NCI-H510A (cell line): ENCODE results near the gene GRK5.

Source experiments
- DNase-seq: peaks from one replicate; lab custom pipeline; 2025; lab: John Stamatoyannopoulos, UW

The GRK5 gene

GRCh38 chr10:119364645-119365600 is 157.6 kb downstream of the GRK5 start:
- no peak for DNase-seq

DNA sequence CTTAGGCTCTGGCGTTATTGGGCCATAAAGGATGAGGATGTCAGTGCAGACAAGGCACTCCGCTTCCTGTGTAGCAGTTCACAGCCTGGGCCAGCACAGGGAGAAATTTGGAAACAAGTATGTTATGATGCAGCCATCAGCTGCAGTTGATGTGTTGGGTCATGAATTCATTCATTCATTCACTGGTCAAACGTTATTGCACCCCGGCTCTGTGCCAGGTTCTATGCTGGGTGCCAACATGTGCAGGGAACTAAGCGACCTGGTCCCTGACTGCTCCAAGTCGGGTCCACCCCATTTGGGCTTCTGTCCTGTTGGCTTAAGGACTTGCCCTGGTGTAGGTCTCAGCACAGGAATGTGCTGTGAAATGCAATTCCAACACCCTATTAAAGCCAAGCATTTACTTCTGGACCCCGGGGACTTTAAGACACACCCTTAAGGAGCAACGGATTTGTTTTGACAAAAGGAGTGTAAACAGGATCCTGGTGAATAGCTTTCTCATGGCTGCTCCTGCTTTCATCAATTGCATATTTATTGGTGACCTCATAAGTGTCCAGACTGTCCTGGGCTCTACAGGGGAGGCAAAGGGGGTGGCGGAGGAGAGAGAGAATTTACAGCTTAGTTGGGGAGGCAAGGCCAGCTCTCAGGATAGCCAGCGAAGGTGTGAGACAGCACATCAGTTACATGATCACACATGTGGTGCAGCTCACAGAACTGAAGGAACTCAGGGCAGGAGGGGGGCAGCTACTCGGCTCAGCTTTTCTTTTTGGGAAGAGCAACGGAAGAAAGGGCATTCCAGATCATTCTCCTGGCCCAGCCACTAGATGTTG is 158.6 kb downstream of the GRK5 start:
- DNase-seq = no peak

- DNase-seq = no peak
Observed at GRCh38 chr10:119367841-119368549, 160.6 kb downstream of the GRK5 start.

DNA sequence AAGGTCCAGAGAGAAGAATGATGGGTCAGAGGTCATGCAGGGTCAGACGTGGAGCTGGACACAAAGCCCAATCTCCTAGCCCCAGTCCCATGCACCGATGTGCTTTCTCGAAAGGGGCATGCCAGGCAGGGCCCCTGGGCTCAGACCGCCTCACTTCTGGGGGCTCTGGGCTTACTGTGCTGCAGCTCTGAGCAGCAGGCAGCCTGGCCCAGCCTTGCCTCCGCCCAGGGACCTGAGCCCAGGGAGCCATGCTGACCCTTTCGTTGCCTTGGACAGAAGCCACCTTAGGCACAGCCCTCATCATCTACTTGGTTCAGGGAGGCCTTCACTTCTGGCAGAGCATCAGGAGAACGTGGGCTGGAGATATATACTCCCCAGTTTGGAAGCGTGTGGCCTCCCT is 161.2 kb downstream of the GRK5 start:
- DNase-seq = no peak

GRCh38 chr10:119368991-119369869 is 161.9 kb downstream of the GRK5 start:
- DNase-seq = no peak

GRCh38 chr10:119370111-119370741 is 162.9 kb downstream of the GRK5 start:
- no peak for DNase-seq

DNA sequence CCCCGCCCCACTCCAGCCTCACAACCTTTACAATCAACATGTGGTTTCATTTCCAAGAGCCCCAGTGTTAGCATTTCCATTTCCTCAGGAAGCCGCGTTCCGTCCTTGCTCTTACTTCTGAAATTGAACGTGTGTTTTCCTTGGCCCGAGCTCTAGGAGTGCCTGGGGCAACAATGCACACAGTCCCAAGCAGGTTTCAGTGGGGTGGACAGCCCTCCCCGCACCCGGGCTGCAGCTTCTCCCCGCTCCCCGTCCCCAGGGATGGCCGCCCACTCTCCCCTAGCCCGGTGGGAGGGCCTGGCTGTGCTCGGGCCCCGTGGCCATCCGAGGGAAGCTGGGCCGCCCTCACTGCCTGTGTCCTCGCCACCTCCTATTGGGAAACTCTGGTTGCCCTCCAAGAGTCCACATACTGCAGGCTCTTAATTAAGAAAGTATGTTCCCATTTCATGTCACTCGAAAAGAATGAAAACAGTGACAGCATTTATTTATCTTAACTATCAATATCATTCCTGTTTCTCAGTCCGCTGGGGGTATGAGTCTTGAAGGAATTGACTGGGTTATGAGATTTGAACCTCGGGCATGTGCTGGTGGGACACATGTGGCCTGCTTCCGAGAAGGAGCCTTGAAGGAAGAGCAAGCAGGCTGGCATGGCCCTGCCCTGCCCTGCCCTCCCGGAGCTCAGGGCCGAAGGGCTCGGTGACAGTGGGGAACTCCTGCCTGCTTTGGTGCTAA is 163.8 kb downstream of the GRK5 start:
- DNase-seq = no peak

DNA sequence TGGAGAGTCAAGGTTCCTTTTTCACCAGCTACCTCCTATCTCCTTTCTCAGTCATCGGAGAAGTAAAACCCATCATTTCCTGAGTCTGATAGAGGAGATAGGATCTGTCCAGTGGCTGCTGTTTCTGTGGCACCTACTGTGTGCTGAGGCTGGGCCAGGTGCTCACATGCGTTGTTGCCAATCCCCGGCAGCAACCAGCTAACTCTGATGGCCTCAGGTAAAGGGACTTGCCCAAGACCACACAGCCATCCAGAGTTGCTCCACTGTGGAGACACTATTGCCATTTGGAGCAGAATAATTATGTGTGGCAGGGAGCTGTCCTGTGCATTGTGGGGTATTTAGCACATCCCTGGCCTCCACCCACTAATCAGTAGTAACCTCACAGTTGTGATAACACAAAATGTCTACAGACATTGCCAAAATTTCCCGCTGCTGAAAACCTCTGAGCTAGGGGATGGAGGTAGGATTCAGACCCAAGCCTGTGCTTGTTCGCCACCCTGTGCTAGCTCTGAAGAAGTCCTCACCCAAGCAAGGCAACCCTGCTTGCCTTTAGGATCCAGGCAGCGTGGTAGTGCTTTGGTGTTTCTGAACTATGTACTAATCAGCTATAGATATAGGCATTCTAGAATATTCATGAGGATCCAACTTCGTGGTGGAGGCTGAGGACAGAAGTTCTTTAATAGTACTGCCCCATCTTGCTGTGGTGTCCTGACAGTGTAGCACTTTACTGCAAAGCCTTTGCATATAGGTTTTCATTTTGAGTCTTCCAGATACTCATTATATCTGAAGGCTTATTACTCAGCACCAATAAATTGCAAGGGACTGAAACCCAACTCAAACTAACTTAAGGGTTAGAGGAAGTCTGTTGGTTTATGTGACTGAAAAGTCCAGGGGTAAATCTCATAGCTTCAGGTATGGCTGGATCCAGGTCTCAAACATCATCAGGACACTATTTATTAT is 164.6 kb downstream of the GRK5 start:
- no peak for DNase-seq

DNA sequence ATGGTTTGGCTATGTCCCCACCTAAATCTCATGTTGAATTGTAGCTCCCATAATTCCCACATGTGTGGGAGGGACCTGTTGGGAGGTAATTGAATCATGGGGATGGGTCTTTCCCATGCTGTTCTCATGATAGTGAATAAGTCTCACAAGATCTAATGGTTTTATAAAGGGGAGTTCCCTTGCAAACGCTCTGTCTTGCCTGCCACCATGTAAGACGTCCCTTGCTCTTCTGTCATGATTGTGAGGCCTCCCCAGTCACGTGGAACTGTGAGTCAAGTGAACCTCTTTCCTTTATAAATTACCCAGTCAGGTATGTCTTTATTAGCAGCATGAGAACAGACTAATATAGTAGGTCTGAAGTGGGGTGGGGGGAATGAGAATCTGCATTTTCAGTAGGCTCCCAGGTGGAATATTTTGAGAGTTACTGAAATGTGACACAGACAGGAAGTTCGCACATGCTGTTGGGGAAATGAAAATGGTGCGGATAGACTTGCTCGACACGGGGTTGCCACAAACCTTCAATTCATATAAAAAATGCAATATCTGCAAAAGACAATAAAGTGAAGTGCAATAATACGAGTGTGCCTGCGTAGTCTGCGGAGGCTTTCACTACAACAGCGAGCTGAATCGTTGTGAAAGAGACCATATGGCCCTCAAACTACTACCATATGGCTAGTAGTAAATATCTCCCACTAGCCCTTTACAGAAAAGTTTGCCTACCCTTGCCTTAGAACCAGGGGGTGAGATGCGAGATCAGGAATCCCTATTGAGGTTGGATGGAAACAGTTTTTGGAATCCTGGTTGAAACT is 166.1 kb downstream of the GRK5 start:
- no peak for DNase-seq

- DNase-seq = no peak
Observed at GRCh38 chr10:119374236-119374635, 166.9 kb downstream of the GRK5 start.

DNA sequence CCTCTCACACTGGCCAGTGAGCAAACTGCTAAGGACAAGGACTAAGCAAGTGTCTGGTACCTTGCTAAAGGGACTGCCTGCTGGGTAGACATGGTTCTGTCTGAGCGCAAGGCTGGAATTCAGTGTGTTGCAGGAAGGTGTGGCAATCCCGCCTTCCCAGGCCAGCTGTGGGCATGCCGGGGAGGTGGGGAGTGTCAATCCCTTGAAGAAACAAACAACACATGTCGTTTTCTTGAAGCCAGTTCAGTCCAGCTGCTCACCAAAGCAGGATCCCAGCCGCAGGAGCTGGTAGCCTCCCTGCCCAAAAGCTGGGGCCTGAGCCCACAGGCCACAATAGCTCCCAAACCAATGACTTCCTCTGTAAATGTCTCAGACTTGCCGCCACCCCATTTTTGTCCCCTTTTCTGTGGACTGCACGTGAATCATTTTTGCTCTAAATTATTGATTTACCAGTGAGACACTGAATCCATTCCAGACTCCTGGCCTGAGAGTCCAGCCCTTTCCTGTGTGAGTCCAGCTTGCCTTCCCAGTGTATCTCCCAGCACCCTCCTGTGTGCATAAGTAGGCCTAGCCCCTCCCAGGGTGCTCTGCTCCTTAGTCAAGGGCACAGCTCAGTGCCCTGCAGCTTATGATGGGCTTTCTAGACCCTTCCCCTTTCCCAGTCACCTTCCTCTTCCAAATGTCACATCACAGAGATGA is 168.4 kb downstream of the GRK5 start:
- no peak for DNase-seq

DNA sequence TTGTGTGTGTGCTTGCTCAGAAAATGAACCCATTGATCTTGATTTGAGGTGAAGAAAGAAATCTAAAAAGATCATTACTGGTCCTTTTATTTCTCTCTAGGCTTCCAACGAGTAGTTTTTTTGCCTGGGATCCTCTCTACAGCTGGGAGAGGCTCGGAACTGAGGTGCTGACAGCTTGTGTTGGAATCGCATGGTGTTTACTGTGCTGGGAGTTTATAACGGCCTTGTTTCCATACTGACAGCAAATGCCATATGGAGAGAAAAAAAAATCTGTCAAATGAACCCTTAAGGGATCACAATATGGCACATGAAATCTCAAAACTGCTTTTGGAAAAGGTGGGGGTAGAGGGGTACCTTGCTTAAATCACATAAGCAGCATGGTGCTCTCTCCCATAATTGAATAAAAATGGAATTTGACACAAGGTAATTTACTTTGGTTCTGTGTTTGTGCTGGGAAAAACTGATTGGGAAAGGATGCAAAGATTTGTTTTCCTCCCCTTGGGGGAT is 170.1 kb downstream of the GRK5 start:
- no peak for DNase-seq

DNA sequence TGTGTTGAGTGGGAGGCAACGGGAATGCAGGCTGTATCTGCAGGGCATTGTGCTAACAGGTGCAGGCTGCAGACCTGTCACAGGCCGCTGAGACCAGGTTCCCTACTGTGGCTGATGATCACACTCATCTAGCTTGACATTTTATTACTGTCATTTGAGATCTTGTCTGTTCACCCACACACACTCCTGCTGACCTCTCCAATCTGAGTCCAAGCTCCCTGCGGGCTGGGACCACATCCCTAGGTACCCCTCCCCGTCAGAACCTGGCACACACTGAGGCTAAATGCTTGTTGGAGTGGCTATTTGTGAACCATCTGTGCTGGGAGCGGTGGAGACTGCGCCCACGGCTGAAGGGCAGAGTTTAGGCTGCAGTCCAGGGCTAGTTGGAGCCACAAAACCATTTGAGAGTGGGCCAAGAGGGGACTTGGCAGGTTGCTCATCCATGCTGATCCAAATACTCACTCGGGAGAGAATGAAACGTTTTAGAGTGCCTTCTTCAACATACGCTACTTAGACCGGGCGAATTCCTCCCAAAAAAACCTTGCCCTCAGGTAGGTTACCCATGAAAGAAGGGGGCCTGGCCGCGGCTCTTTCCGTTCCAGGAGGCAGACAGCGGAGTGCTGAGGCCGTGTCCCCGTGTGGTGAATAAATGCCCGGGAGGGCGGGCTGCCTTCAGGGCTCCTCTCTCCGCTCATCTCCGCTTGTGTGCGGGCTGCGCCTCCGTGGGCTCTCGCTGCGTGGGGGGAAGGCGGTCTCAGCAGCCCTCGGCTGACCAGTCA is 170.8 kb downstream of the GRK5 start:
- DNase-seq = peak; percentile 15

GRCh38 chr10:119378737-119379067 is 171.3 kb downstream of the GRK5 start:
- no peak for DNase-seq

GRCh38 chr10:119379466-119380071 is 172.2 kb downstream of the GRK5 start:
- DNase-seq = no peak

DNA sequence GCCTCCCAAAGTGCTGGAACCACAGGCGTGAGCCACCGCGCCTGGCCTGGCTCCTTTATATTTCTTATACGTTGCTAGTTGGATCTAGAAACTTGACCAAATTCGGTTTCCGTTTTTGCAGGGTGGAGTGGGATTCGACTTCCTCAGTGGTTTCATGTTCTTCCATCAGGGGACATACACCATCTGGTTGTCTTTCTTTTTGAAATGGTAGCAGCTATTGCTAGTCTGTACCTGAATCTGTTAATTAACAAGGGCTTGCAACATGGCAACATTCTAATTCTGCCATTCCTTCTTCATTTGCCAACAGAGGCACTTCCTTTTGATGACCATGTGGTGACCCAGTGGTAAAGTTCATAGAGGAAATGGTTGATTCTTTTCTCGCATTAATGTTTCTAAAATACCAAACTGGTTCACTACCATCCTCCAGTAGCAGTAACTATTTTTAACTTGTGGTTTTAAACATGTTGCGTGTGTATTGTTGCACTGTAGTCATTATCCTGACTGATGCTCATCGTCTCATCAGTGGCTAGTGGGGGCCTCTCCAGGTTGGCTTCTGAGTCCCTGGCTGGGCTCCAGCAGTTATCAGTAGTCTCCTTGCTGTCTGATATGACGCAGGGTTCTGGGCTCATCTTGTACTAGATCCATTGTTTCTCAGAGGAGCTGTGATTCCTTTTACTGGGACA is 175.9 kb downstream of the GRK5 start:
- DNase-seq = no peak
